MM.1S (cell line): ENCODE measurements around the gene TERB1.

Experiments
- EZH2 ChIP-seq: fragments of 300-600 bp; sonication (generic); optimal IDR thresholded peaks from 2 replicates; pipeline ENCODE3; 2017; ENCODE audit warnings: low read depth, mild to moderate bottlenecking, antibody characterized with exemption, low read length, mixed read lengths
- TF ChIP-seq, protein P1 (sequence below): fragments of 300-600 bp; sonication (generic); IDR thresholded peaks from 2 replicates; pipeline ENCODE4 v1.5.1; 2016; ENCODE audit warnings: antibody characterized with exemption, low read length, mixed read lengths

DNA sequence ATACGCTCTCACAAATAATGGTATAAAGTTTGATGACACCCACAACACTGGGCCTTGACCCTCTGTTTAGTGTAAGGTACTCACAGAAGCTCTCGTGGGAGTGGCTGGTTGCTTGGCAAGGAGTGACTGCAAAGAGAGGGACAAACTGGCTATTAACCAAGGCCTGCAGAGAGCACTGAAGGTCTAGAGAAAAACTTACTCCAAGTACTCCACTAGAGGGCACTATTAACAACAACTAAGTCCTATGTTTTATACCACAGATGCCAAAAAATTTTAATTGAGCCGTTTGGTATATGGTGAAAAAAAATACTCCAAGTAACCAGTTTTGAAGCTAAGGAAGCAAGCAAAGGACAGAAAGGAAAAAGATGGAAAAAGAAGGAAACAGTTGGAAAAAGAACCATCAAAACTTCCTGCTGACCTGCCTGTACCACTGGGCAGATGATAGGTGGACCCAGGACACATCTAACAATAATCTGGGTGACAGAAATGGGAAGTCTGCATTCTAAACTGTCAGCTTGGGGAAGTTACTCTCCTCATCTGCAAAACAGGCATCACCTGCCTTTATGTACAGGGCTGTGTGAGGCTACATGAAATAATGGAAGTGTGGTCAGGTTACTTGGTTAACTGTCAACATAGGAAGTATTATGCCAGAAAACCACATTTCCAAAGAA is 73.1 kb downstream of the TERB1 start:
- no peak for TF ChIP-seq EZH2
- TF ChIP-seq, protein P1, sequence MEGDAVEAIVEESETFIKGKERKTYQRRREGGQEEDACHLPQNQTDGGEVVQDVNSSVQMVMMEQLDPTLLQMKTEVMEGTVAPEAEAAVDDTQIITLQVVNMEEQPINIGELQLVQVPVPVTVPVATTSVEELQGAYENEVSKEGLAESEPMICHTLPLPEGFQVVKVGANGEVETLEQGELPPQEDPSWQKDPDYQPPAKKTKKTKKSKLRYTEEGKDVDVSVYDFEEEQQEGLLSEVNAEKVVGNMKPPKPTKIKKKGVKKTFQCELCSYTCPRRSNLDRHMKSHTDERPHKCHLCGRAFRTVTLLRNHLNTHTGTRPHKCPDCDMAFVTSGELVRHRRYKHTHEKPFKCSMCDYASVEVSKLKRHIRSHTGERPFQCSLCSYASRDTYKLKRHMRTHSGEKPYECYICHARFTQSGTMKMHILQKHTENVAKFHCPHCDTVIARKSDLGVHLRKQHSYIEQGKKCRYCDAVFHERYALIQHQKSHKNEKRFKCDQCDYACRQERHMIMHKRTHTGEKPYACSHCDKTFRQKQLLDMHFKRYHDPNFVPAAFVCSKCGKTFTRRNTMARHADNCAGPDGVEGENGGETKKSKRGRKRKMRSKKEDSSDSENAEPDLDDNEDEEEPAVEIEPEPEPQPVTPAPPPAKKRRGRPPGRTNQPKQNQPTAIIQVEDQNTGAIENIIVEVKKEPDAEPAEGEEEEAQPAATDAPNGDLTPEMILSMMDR = peak; percentile 74
